Femur (tissue), 1 donor: ENCODE results near the gene MASP1.
"Not testable (repeated sequence)": the region's sequence is repeated elsewhere in the genome, so short reads cannot be mapped to it uniquely, and the experiment has no call there.

ENCODE experiments used
- DNase-seq: peaks from one replicate; pipeline ENCODE4 v3.0.0-alpha.2; 2017

Gene MASP1

GRCh38 chr3:187263270-187263669, 28.3 kb downstream of the MASP1 start:
- no peak for DNase-seq

DNA sequence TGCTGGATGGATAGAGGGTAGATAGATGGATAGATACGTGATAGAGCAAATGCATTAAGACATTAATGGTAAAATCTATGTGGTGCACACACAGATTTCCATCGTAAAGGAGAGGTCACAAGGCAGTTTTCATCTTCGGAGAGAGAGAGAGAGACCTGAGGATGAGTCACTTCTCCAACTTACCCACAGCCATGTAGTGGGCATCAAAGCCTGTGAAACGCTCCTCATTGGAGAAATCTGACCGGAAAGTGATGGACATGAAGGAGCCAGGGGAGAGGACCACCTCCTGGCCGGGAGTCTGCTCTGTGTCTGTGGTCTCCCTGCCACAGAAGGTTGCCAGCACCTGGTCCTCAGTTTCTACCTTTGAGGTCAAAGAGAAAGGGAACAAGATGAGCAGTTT, 29.2 kb downstream of the MASP1 start:
- no peak for DNase-seq

DNA sequence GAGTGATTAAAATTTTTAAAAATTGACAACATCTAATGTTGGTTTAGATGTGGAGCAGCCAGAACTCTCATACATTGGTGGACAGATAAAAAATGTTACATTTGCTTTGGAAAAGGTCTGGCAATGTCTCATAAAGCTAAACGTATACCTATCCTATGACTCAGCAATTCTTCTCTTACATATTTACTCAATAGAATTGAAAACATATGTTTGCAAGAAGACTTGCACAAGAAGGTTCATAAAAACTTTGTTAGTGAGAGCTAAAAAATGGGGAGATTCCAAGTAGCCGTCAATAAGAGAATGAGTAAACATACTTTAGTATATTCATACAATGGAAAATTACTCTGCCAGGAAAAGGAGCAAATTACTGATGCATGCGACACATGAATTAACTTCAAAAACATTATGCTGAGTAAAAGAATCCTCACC, 30.0 kb downstream of the MASP1 start:
- DNase-seq = no peak

DNA sequence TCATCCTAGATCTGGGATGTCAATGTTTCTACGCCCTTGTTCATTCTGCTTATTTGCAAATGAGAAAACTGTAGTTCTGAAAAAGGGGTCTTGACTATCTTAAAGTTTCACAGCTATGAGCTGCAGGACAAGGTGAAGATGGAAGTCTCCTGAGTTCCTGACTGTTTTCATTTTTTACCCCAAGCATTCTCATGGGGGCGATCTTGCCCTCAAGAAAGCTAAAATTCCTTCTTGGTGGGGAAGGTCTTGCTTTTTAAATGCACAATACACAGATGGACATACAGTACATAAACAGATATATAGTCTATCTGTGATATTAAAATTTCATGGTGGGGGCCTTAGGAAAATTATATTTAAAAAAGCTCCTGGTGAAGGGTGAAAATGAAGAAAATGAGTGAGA, 32.4 kb downstream of the MASP1 start:
- DNase-seq = no peak

GRCh38 chr3:187257992-187258692, 33.4 kb downstream of the MASP1 start:
- DNase-seq = no peak

DNA sequence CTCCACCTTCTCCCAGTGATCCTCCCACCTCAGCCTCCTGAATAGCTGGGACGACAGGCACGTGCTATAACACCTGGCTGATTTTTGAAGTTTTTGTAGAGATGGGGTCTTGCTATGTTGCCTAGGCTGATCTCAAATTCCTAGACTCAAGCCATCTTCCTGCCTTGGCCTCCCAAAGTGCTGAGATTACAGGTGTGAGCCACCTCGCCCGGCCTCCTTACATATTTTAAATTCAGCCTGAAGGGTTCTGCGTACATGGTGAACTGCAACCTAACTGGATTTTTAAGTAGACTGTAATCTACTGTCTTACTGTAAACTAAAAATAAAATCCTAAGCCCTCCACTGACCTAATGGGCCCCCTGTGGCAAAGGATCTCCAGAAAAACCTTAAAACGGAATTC, 34.1 kb downstream of the MASP1 start:
- no peak for DNase-seq

- DNase-seq = no peak
Observed at GRCh38 chr3:187256051-187256616, 35.4 kb downstream of the MASP1 start.

DNA sequence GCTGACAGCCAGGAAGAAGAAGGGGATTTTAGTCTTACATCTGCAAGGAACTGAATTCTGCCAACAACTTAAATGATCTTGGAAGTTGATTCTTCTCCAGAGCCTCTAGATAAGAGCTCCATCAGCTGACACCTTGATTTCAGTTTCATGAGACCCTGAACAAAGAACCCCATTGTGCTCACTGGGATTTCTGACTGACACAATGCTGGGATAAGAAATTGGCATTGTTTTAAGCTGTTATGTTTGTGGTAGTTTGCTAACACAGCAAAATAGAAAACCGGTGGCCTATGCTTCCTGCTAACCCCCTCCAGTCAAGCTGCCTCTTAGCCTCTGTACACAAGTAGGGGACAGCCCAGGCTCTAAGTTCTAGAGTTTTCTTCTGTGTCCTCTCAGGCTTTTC, 36.2 kb downstream of the MASP1 start:
- DNase-seq = no peak

DNA sequence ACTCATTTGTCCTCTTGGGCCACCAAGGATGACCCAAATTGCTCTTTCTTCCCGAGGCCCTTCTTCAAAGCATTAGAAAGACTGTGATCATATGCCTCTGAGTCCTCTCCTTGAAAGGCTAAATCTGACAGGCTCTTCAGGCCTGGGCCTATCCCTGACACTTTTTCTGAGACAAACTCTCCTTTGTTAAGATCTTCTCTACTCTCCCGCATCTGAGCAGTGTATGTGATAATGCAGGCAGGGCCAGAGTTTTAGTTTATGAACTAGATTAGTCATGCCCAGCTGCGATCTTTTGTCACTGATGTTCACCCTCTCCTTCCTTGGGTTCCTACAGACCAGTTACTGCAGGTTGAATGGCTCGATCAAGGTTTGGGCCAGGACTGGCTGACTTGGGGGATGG, 39.2 kb downstream of the MASP1 start:
- DNase-seq = no peak

DNA sequence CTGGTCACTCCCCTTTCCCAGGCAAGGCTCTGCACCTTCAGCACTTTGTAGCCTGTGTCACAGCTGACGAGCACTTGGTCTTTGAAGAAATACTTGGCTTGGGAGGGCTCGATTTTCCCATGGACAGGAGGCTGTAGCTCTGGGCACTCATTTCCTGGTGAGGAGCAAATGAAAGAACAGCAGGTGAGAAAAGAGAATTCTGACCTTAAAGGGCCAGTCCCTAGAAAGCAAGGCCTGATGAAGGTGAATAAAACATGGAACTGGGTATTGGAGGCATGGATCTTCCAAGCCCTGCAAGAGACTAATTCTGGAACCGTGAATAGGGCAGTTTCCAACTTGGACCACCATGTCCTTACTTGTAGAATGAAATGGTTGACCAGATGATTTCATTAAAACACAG, 39.9 kb downstream of the MASP1 start:
- DNase-seq = no peak

GRCh38 chr3:187247398-187247797, 44.1 kb downstream of the MASP1 start:
- DNase-seq = no peak

DNA sequence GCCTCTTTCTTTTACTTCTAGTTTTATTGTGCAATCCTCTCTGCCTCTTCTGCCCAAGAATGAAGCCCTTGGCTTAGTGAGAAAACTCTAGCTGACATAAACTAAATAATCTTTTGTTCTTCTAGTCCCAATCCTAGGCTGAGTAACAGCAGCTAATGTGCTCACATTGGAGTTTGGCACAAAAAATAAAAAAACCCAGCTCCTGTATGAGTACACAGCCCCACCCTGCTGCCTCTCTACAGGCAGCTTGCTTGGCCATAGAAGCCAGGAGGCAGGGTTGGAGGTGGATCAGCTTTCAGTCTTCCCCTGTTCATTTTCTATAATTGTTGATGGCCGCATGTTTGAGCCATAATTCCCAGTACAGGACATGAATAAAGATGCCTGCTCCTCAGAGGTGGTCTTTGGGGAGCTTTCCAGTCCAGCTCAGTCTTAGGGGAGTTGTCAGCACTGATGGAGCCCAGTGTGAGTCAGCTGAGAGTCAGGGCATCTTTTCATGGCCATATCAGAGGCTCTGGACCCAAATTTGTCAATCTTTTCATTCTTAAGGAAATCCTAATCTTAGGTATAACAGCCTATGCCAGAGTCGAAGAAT, 47.5 kb downstream of the MASP1 start:
- DNase-seq = no peak

GRCh38 chr3:187242900-187243299, 48.6 kb downstream of the MASP1 start:
- DNase-seq = no peak

GRCh38 chr3:187242435-187242834, 49.1 kb downstream of the MASP1 start:
- no peak for DNase-seq

- not testable (repeated sequence) for DNase-seq
Observed at GRCh38 chr3:187238835-187239234, 52.7 kb downstream of the MASP1 start.

- DNase-seq = no peak
Observed at GRCh38 chr3:187238239-187238638, 53.3 kb downstream of the MASP1 start.

DNA sequence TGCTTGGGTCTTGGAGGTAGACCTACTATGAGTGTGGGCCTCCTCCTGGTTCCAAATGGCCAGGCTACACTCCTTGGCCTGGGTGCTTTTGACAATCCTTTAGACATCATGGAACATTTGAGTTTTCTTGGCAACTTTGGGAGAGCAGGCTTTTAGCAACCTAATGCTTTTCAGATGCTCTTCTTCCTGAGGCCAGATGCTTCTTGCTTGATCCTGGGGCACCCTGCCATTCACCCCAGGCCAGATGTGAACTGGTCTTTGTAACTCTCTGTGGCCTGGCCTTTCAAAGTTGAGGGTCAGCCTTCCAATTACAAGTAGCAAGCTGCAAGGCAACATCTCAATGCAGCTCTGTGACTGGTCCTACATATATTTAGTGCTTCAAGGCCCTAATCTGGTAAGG, 53.8 kb downstream of the MASP1 start:
- no peak for DNase-seq

GRCh38 chr3:187236962-187237361, 54.6 kb downstream of the MASP1 start:
- no peak for DNase-seq

DNA sequence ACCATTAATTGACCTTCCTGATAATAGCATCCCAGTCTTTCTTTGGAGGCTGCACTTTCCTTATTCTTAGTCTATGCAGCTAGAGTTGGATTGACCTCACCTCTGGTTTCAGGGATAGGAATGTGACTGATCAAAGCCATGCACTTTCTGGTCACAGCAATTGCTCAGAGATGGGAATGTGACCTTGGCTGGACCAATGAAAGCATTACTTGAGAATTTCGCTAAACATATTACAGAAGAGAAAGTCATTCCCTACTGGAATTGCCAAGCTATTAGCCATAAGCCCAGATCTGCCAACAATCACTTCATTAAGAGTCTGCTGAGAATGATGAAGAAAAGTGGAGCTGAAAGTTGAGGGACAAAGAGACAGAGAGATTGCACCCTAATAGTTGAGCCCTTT, 61.5 kb downstream of the MASP1 start:
- no peak for DNase-seq

GRCh38 chr3:187228740-187229139, 62.8 kb downstream of the MASP1 start:
- no peak for DNase-seq

DNA sequence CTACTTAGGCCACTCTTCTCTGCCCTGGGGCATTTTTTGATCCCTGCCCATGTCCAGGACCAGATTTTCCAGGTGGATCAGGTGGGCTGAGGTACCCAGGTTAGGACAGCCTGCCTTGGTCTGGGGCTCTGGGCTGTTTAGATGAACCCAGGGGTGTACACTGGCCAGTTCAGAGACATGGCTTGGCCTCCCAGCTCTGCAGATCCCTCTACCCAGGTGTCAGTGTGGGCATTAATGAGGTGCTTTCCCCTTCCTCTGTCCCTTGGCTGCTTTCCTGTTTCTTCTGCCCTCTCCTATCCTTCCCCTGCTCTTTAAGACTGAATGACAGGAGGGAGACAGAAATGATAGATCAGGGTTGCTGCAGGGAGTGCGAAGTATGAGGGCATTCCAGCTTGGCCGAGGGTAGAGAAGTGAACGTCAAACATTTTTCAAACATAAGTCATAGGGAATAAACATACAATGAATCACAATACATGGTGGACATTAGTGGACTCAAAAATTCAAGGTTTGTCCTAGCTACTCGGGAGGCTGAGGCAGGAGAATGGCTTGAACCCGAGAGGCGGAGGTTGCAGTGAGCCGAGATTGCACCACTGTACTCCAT, 63.8 kb downstream of the MASP1 start:
- no peak for DNase-seq

GRCh38 chr3:187223799-187224198, 67.7 kb downstream of the MASP1 start:
- no peak for DNase-seq

GRCh38 chr3:187222801-187223200, 68.7 kb downstream of the MASP1 start:
- no peak for DNase-seq

DNA sequence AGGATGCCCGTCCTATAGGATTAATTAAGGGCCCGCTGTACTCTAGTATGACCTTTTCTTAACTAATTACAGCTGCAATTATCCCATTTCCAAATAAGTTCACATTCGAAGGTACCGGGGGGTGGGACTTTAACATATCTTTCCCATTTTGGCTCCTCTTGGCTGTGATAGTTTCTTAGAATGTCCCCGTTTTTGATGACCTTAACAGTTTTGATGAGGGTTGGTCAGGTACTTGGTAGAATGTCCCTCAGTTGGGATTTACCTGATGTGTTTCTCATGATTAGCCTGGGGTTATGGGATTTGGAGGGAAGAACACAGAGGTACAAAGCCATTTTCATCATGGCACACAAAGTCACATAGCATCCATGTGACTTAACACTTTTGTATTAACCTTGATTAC, 76.1 kb downstream of the MASP1 start:
- no peak for DNase-seq
